GM23338 (cell line): ENCODE data around the gene RIMS4. TPM values are rescaled to one million over a fixed set of nuclear protein-coding genes. Genes with fewer than 3 reads are reported as not detected.

Source experiments
- ATAC-seq: fragments of 200-7000 bp; cut with Tn5 transposase; 3 replicates; pipeline ENCODE4 v1.9.1; 2020
- DNase-seq: peaks from one replicate; pipeline ENCODE4 v3.0.0-alpha.2; 2015; ENCODE audit warnings: low spot score
- H2AFZ ChIP-seq: fragments of 200-600 bp; sonication (generic); 2 replicates; pipeline ENCODE4 v1.8.0; 2016; ENCODE audit warnings: antibody characterized with exemption, mild to moderate bottlenecking, moderate library complexity
- H3F3A ChIP-seq: fragments of 200-600 bp; sonication (generic); replicated peaks from 2 replicates; pipeline ENCODE4 v1.8.0; 2017; ENCODE audit warnings: antibody characterized with exemption, mixed run types, low read depth
- H3K27ac ChIP-seq: fragments of 200-600 bp; sonication (generic); 2 replicates; pipeline ENCODE4 v1.6.1; 2016; ENCODE audit warnings: low read depth
- H3K27me3 ChIP-seq: fragments of 200-600 bp; sonication (generic); 2 replicates; pipeline ENCODE4 v1.8.0; 2016; ENCODE audit warnings: mild to moderate bottlenecking, mixed run types, moderate library complexity; ENCODE audit not compliant: insufficient read depth
- H3K36me3 ChIP-seq: fragments of 200-600 bp; sonication (generic); 2 replicates; pipeline ENCODE4 v1.8.0; 2016; ENCODE audit warnings: mild to moderate bottlenecking; ENCODE audit not compliant: insufficient read depth
- H3K4me1 ChIP-seq: fragments of 200-600 bp; sonication (generic); 2 replicates; pipeline ENCODE4 v1.8.0; 2016; ENCODE audit warnings: mild to moderate bottlenecking, moderate library complexity; ENCODE audit not compliant: insufficient read depth
- H3K4me2 ChIP-seq: fragments of 200-600 bp; sonication (generic); 2 replicates; pipeline ENCODE4 v1.7.1; 2017; ENCODE audit warnings: mixed run types
- H3K4me3 ChIP-seq: fragments of 200-600 bp; sonication (generic); 2 replicates; pipeline ENCODE4 v1.6.1; 2016; ENCODE audit warnings: mixed run types
- H3K79me2 ChIP-seq: fragments of 200-600 bp; sonication (generic); replicated peaks from 2 replicates; pipeline ENCODE4 v1.8.0; 2017; ENCODE audit warnings: mild to moderate bottlenecking; ENCODE audit not compliant: insufficient read depth
- H3K9me2 ChIP-seq: fragments of 200-600 bp; sonication (generic); 2 replicates; pipeline ENCODE4 v1.8.0; 2017; ENCODE audit not compliant: insufficient read depth
- H4K20me1 ChIP-seq: fragments of 200-600 bp; sonication (generic); replicated peaks from 2 replicates; pipeline ENCODE4 v1.8.0; 2017; ENCODE audit warnings: mild to moderate bottlenecking; ENCODE audit not compliant: insufficient read depth
- H3K27ac Mint-ChIP-seq: 2 replicates; pipeline ENCODE4 v1.8.0; 2020; ENCODE audit warnings: inconsistent platforms, mild to moderate bottlenecking, moderate library complexity, mixed read lengths
- H3K27me3 Mint-ChIP-seq: 3 replicates; pipeline ENCODE4 v1.8.0; 2022; ENCODE audit warnings: low read depth, mild to moderate bottlenecking, moderate library complexity, mixed read lengths, inconsistent platforms; ENCODE audit not compliant: insufficient read depth, poor library complexity
- H3K36me3 Mint-ChIP-seq: 3 replicates; pipeline ENCODE4 v1.8.0; 2021; ENCODE audit warnings: low read depth, mild to moderate bottlenecking, inconsistent platforms, moderate library complexity, mixed read lengths
- H3K4me1 Mint-ChIP-seq: 3 replicates; pipeline ENCODE4 v1.8.0; 2020; ENCODE audit warnings: mild to moderate bottlenecking, inconsistent platforms, mixed read lengths
- H3K4me3 Mint-ChIP-seq: 3 replicates; pipeline ENCODE4 v1.8.0; 2021; ENCODE audit warnings: moderate library complexity, mild to moderate bottlenecking, inconsistent platforms, mixed read lengths
- H3K9me3 Mint-ChIP-seq: 3 replicates; pipeline ENCODE4 v1.8.0; 2020; ENCODE audit warnings: moderate library complexity, mild to moderate bottlenecking, inconsistent platforms, mixed read lengths
- CREB1 ChIP-seq: fragments of 250-450 bp; sonication (Bioruptor Pico); IDR thresholded peaks from 2 replicates; pipeline ENCODE4 v1.5.0; 2020; ENCODE audit warnings: low read depth, mild to moderate bottlenecking, moderate library complexity
- ETS1 ChIP-seq: IDR thresholded peaks from 2 replicates; pipeline ENCODE4 v1.6.1; 2016; ENCODE audit warnings: antibody characterized with exemption
- EZH2phosphoT487 ChIP-seq: fragments of 200-600 bp; sonication (generic); IDR thresholded peaks from one replicate; pipeline ENCODE4 v1.8.1; 2018; ENCODE audit warnings: antibody characterized with exemption; ENCODE audit not compliant: unreplicated experiment
- JUNB ChIP-seq: IDR thresholded peaks from one replicate; pipeline ENCODE4 v1.6.1; 2016; ENCODE audit warnings: antibody characterized with exemption; ENCODE audit not compliant: unreplicated experiment
- ZNF114 ChIP-seq: fragments of 250-450 bp; sonication (Bioruptor Pico); IDR thresholded peaks from 2 replicates; pipeline ENCODE4 v1.5.0; 2020; ENCODE audit warnings: mild to moderate bottlenecking, moderate library complexity
- ZNF462 ChIP-seq: fragments of 250-450 bp; sonication (Bioruptor Pico); IDR thresholded peaks from 2 replicates; pipeline ENCODE4 v1.5.0; 2020; ENCODE audit warnings: mild to moderate bottlenecking, moderate library complexity
- polyA plus RNA-seq: library from polyadenylated mRNA; unstranded; fragments of >200 nt; fragmentation: Nextera tagmentation; extraction: Ambion mirVana; gene quantifications from 2 replicates; pipeline ENCODE4 v1.2.1, GENCODE V29; 2016
- total RNA-seq: library from RNA; depleted of rRNA; stranded (reverse); fragments of >200 nt; shearing (Covaris generic); gene quantifications from 2 replicates; pipeline ENCODE4 v1.2.3, GENCODE V29; 2014

The RIMS4 gene
- total and polyA plus RNA-seq, 2 experiments from 2014 or later: 3.5 to 39.7 TPM

- TF ChIP-seq ZNF462 (no peak), ZNF114 (no peak), CREB1 (CRISPR knock-in tag) (no peak)
These were observed 89.2 kb downstream of the RIMS4 start (continued) for GRCh38 chr20:44720997-44721784.

- Histone ChIP-seq H3K36me3 (no peaks in the 10 kb centered on the region), H4K20me1 (no peaks in the 10 kb centered on the region), H3K9me2 (no peaks in the 10 kb centered on the region), H3K79me2 (no peaks in the 10 kb centered on the region), H2AFZ (no peak overlapping the region), H3K27me3 (no peaks in the 10 kb centered on the region), H3K27ac (no peak overlapping the region), H3K4me2 (no peak overlapping the region), H3K4me3 (no peak overlapping the region), H3K4me1 (no peaks in the 10 kb centered on the region; the same call in 1 of the 2 replicates), H3F3A (no peaks in the 10 kb centered on the region)
- DNase-seq (no peak), ATAC-seq (no peak)
- H3K4me1 Mint-ChIP-seq: peaks cover 4% of the 10 kb centered on the region; the same call in 2 of the 3 replicates
- H3K27ac Mint-ChIP-seq: no peak overlapping the region
- H3K4me3 Mint-ChIP-seq: no peak overlapping the region
- peaks cover 8% of the 10 kb centered on the region for H3K27me3 Mint-ChIP-seq
- H3K9me3 Mint-ChIP-seq: no peaks in the 10 kb centered on the region
- H3K36me3 Mint-ChIP-seq: no peaks in the 10 kb centered on the region
- no peak for TF ChIP-seq JUNB
- TF ChIP-seq CREB1 (CRISPR knock-in tag): no peak
- no peak for TF ChIP-seq ETS1
- TF ChIP-seq ZNF462: no peak
- no peak for TF ChIP-seq EZH2phosphoT487
These were observed 89.7 kb downstream of the RIMS4 start for GRCh38 chr20:44720621-44720996.
